Adrenal gland (tissue), 12 donors: ENCODE data around the gene PRDM16. TPM values are rescaled to one million over a fixed set of nuclear protein-coding genes. Genes with fewer than 3 reads are reported as not detected.

Experiments used
- DNase-seq, 7 donors: peaks; one replicate each; pipeline ENCODE4 v3.0.0-alpha.2; 2019 to 2020
- H3K27ac ChIP-seq, 5 donors: fragments of 200-600 bp; sonication (generic) in 4 of 5; 1 replicate in 3 of 5; 2 replicates in 2 of 5; pipeline versions ENCODE4 v1.5.1 to v1.8.0; 2016 to 2020; ENCODE audit warnings: mild to moderate bottlenecking in 1 of 5
- H3K27me3 ChIP-seq: fragments of 200-600 bp; 2 replicates; pipeline ENCODE4 v1.8.0; 2021
- H3K36me3 ChIP-seq, 2 donors: fragments of 200-600 bp; replicated peaks in 1 of 2; 1 replicate in 1 of 2; 2 replicates in 1 of 2; pipeline versions ENCODE4 v1.5.1 to v1.8.0; 2018 to 2022
- H3K4me1 ChIP-seq, 2 donors: fragments of 200-600 bp; replicated peaks in 1 of 2; 1 replicate in 1 of 2; 2 replicates in 1 of 2; pipeline versions ENCODE4 v1.5.1 to v1.8.0; 2018 to 2021
- H3K4me3 ChIP-seq, 4 donors: fragments of 200-600 bp; sonication (generic) in 3 of 4; one replicate each; pipeline ENCODE4 v1.5.1; 2016 to 2018
- H3K9me3 ChIP-seq, 3 donors: fragments of 200-600 bp; sonication (generic) in 1 of 3; replicated peaks in 1 of 3; 1 replicate in 2 of 3; 2 replicates in 1 of 3; pipeline versions ENCODE4 v1.5.1 to v1.8.0; 2016 to 2021
- POLR2A ChIP-seq, 2 donors: fragments of 450-650 bp; IDR thresholded peaks; one replicate each; pipeline ENCODE4 v1.6.1; 2017; ENCODE audit warnings: antibody characterized with exemption in 2 of 2, mild to moderate bottlenecking in 2 of 2, moderate library complexity in 1 of 2
- WGBS, 4 donors: extraction: QIAGEN DNeasy Blood & Tissue Kit in 2 of 4; methylation state at CpG; one replicate each; pipeline versions ENCODE4 v1.1.5 to v1.1.7; 2013 to 2017; 5-methylcytosine and 5-hydroxymethylcytosine counted together
- intact Hi-C, 2 donors: fragments of 100-400 bp; cut with DNase I; formaldehyde crosslinking; loops; one replicate each; pipeline versions ENCODE4 v1.14.1 to v1.15.0; 2022 to 2023
- polyA plus RNA-seq, 3 donors: library from polyadenylated mRNA; stranded (reverse); fragments of 200-250 nt in 2 of 3; fragments of 350-450 nt in 1 of 3; fragmentation: Illumina TruSeq in 1 of 3; extraction: RNeasy Lipid Tissue Mini Kit (QIAGEN cat#74804) in 1 of 3; gene quantifications; one replicate each; pipeline ENCODE4 v1.2.3, GENCODE V29; 2013 to 2014
- total RNA-seq, 9 donors: library from RNA; depleted of rRNA in 4 of 9; stranded (reverse); fragments of >200 nt in 4 of 9; fragments of 120-200 nt in 1 of 9; fragmentation: NEBNext Ultra II Directional in 1 of 9; extraction: Animal tissue kit (Norgen Biotek cat#: 25700) in 1 of 9; gene quantifications; one replicate each; pipeline versions ENCODE4 v1.1.0 to v1.2.4, GENCODE V29; 2013 to 2023
- TF ChIP-seq, protein P1 (sequence below), 6 experiments: fragments of 450-650 bp in 4 of 6; fragments of 200-600 bp in 2 of 6; sonication (generic) in 1 of 6; IDR thresholded peaks; 1 replicate in 5 of 6; 2 replicates in 1 of 6; pipeline versions ENCODE4 v1.5.1 to v1.8.0; 2016 to 2021; ENCODE audit warnings: antibody characterized with exemption in 6 of 6, mild to moderate bottlenecking in 2 of 6, moderate library complexity in 1 of 6
- donor health status: healthy with polysubstance abuse.
- donor health status: Bipolar disorder and iron deficiency.
- donor health status: DM: yes; HTN: yes; CAD: no.
- donor health status: DM: no; HTN: no; CAD: no.
- donor health status: DM: no; HTN: no; CAD: no.
- donor health status: DM: yes; HTN: yes; CAD: no.

Gene PRDM16
- total and polyA plus RNA-seq, 12 donors: 0.04 to 2.8 (median 0.61) TPM; not detected in 1

DNA sequence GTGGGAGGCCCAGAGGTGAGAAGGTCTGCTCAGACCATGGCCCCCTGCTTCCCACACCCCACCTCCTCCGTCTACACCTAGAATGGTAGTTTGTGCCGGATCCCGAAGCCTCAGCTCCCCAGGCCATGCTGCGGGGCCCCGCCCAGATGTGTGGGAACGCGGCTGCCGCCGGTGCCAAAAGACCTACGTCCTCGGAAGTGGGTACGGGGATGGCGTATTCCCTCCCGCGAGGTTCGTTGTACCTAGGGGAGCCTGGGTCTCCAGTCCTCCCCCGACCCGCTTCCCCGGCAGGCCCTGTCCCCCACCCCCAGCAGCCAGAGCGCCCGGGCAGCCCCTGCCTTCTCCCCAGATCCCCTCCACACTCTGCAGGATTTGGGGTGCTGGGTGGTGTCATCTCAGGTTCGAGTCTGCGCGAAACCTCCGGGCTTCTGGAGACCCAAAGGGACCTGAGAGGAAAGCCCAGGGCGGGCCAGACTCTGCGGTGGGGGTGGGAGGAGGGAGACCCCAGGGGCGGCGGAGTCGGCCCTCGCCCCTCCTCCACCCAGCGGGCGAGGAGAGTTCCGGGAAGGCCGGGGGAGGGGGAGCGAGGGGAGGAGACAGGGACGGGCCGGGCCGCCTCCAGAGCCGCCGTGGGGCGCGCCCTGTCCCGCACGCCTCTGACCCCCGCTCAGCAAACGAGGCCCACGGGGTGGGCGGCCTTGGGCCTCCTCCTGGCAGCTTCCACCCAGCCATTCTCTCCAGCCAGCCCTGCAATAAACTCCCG is 6.2 kb upstream of the PRDM16 start:
- WGBS, 4 donors: 21 to 43% (median 30%) methylated on average over 14 to 49 of the region's 50 CpGs
- Histone ChIP-seq H3K27me3 (peaks cover 67% of the 10 kb centered on the region), H3K27ac (no peak overlapping the region), H3K4me1 (peaks cover 0 to 11% of the 10 kb centered on the region in 2 donors), H3K9me3 (no peaks in the 10 kb centered on the region), H3K36me3 (no peaks in the 10 kb centered on the region), H3K4me3 (no peak overlapping the region)
- intact Hi-C loops: loop anchor here in 1 of 2 donors (10.0 kb wide), 1 partner anchor 212 kb away; no protein-coding TSS in a partner anchor
- DNase-seq: peak in 2 of 7 donors; percentile 0 to 10
- TF ChIP-seq, protein P1, sequence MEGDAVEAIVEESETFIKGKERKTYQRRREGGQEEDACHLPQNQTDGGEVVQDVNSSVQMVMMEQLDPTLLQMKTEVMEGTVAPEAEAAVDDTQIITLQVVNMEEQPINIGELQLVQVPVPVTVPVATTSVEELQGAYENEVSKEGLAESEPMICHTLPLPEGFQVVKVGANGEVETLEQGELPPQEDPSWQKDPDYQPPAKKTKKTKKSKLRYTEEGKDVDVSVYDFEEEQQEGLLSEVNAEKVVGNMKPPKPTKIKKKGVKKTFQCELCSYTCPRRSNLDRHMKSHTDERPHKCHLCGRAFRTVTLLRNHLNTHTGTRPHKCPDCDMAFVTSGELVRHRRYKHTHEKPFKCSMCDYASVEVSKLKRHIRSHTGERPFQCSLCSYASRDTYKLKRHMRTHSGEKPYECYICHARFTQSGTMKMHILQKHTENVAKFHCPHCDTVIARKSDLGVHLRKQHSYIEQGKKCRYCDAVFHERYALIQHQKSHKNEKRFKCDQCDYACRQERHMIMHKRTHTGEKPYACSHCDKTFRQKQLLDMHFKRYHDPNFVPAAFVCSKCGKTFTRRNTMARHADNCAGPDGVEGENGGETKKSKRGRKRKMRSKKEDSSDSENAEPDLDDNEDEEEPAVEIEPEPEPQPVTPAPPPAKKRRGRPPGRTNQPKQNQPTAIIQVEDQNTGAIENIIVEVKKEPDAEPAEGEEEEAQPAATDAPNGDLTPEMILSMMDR (IDR thresholded peaks at IDR 0.05): no peak
- no peak for TF ChIP-seq POLR2A (IDR thresholded peaks at IDR 0.05)

- peaks cover 0 to 16% of the 10 kb centered on the region in 2 donors for H3K4me1 ChIP-seq
- WGBS, 4 donors: 13 to 37% (median 23%) methylated on average over 7 to 91 of the region's 91 CpGs
- H3K4me3 ChIP-seq: no peak overlapping the region
- intact Hi-C loops: loop anchor here in 1 of 2 donors (10.0 kb wide), 1 partner anchor 211 kb away; no protein-coding TSS in a partner anchor
- peaks cover 72% of the 10 kb centered on the region for H3K27me3 ChIP-seq
- no peaks in the 10 kb centered on the region for H3K36me3 ChIP-seq
- DNase-seq: peak in 2 of 7 donors; percentile 7 to 10
- H3K27ac ChIP-seq: no peak overlapping the region
- TF ChIP-seq POLR2A (IDR thresholded peaks at IDR 0.05): no peak
- TF ChIP-seq, protein P1 (IDR thresholded peaks at IDR 0.05): no peak
- H3K9me3 ChIP-seq: no peaks in the 10 kb centered on the region
These were observed 5.4 kb upstream of the PRDM16 start for GRCh38 chr1:3063379-3064295.

- Histone ChIP-seq H3K36me3 (no peaks in the 10 kb centered on the region), H3K4me3 (no peak overlapping the region), H3K4me1 (peaks cover 0 to 16% of the 10 kb centered on the region in 2 donors), H3K9me3 (no peaks in the 10 kb centered on the region), H3K27me3 (peaks cover 73% of the 10 kb centered on the region), H3K27ac (no peak overlapping the region)
- 40 to 49% (median 46%) methylated on average over 16 to 17 of the region's 17 CpGs for WGBS, 4 donors
- no peak for TF ChIP-seq POLR2A (IDR thresholded peaks at IDR 0.05)
- TF ChIP-seq, protein P1 (IDR thresholded peaks at IDR 0.05): no peak
- DNase-seq: peak in 2 of 7 donors; percentile 2 to 8
- intact Hi-C loops: loop anchor here in 1 of 2 donors (10.0 kb wide), 1 partner anchor 210 kb away; no protein-coding TSS in a partner anchor
These were observed 4.6 kb upstream of the PRDM16 start for GRCh38 chr1:3064296-3064850.
